ENCODE data around the gene ZNF705A.
"Not testable (repeated sequence)": the region's sequence is repeated elsewhere in the genome, so short reads cannot be mapped to it uniquely, and the experiment has no call there.

The ZNF705A gene

GRCh38 chr12:8156845-8157244, at the start of gene ZNF705A:
Gene ZNF705A (plus strand): TSS chr12:8157015. CDS start chr12:8172626, 15,611 bp downstream.
- no peak for DNase-seq (ENCODE audit: low spot score)

- DNase-seq (ENCODE audit: low spot score): peak; percentile 91
Observed at GRCh38 chr12:8108808-8109398, 47.9 kb upstream of the ZNF705A start.

GRCh38 chr12:8113117-8113516, 43.7 kb upstream of the ZNF705A start:
- not testable (repeated sequence) for DNase-seq (ENCODE audit: low spot score)

- no peak for DNase-seq (ENCODE audit: low spot score)
Observed at GRCh38 chr12:8120072-8120713, 36.6 kb upstream of the ZNF705A start.

GRCh38 chr12:8123124-8123912, 33.5 kb upstream of the ZNF705A start, which contains the start of gene CLEC4A:
Gene CLEC4A (plus strand): TSS chr12:8123617. CDS start chr12:8123879, 262 bp downstream.
- DNase-seq (ENCODE audit: low spot score): no peak

GRCh38 chr12:8127138-8127537, 29.7 kb upstream of the ZNF705A start:
- DNase-seq (ENCODE audit: low spot score): no peak

- not testable (repeated sequence) for DNase-seq (ENCODE audit: low spot score)
Observed at GRCh38 chr12:8133636-8134397, 23.0 kb upstream of the ZNF705A start.

GRCh38 chr12:8134398-8134930, 22.4 kb upstream of the ZNF705A start:
- not testable (repeated sequence) for DNase-seq (ENCODE audit: low spot score)

- DNase-seq (ENCODE audit: low spot score): not testable (repeated sequence)
Observed at GRCh38 chr12:8141647-8142046, 15.2 kb upstream of the ZNF705A start.

GRCh38 chr12:8143261-8143660, 13.6 kb upstream of the ZNF705A start:
- no peak for DNase-seq (ENCODE audit: low spot score)

GRCh38 chr12:8145754-8146441, 10.9 kb upstream of the ZNF705A start:
- DNase-seq (ENCODE audit: low spot score): no peak

GRCh38 chr12:8146442-8146771, 10.4 kb upstream of the ZNF705A start:
- DNase-seq (ENCODE audit: low spot score): no peak

GRCh38 chr12:8154526-8154925, 2.3 kb upstream of the ZNF705A start:
- no peak for DNase-seq (ENCODE audit: low spot score)

- no peak for DNase-seq (ENCODE audit: low spot score)
Observed at GRCh38 chr12:8156416-8156815, 399 bp upstream of the ZNF705A start.

GRCh38 chr12:8157484-8158198, 826 bp downstream of the ZNF705A start:
- no peak for DNase-seq (ENCODE audit: low spot score)

GRCh38 chr12:8172911-8173310, 16.1 kb downstream of the ZNF705A start:
- not testable (repeated sequence) for DNase-seq (ENCODE audit: low spot score)

GRCh38 chr12:8179989-8180585, 23.3 kb downstream of the ZNF705A start:
- DNase-seq (ENCODE audit: low spot score): peak; percentile 78

GRCh38 chr12:8181271-8181670, 24.5 kb downstream of the ZNF705A start:
- DNase-seq (ENCODE audit: low spot score): not testable (repeated sequence)

GRCh38 chr12:8182923-8183322, 26.1 kb downstream of the ZNF705A start:
- not testable (repeated sequence) for DNase-seq (ENCODE audit: low spot score)

- DNase-seq (ENCODE audit: low spot score): not testable (repeated sequence)
Observed at GRCh38 chr12:8183346-8183745, 26.5 kb downstream of the ZNF705A start.

All from NAMALWA (cell line).